Dendritic cell treated with granulocyte-macrophage colony-stimulating factor and Interleukin-4, amounts not matched to agents 40 ng/mL and 50 ng/mL, for 4 days (primary cell): ENCODE results near the gene MYL5.

ENCODE experiments used
- H3K27ac Mint-ChIP-seq: one replicate; pipeline ENCODE4 v1.8.0; 2022; ENCODE audit warnings: mild to moderate bottlenecking, mixed read lengths
- H3K27me3 Mint-ChIP-seq: one replicate; pipeline ENCODE4 v1.8.0; 2022; ENCODE audit warnings: mild to moderate bottlenecking, mixed read lengths
- H3K36me3 Mint-ChIP-seq: one replicate; pipeline ENCODE4 v1.8.0; 2022; ENCODE audit warnings: low read depth, mixed read lengths
- H3K4me1 Mint-ChIP-seq: one replicate; pipeline ENCODE4 v1.8.0; 2022; ENCODE audit warnings: low read depth, mixed read lengths
- H3K4me3 Mint-ChIP-seq: one replicate; pipeline ENCODE4 v1.8.0; 2022; ENCODE audit warnings: mild to moderate bottlenecking, moderate library complexity, mixed read lengths
- H3K9me3 Mint-ChIP-seq: one replicate; pipeline ENCODE4 v1.8.0; 2022; ENCODE audit warnings: mixed read lengths
- intact Hi-C: fragments of 100-400 bp; cut with micrococcal nuclease; formaldehyde crosslinking; loops from one replicate; pipeline ENCODE4 v1.15.0; 2022

Gene MYL5, protein sequence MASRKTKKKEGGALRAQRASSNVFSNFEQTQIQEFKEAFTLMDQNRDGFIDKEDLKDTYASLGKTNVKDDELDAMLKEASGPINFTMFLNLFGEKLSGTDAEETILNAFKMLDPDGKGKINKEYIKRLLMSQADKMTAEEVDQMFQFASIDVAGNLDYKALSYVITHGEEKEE

GRCh38 chr4:674172-675035 is at the start of gene MYL5, which contains the start of gene ATP5ME:
Gene MYL5 (plus strand): TSS chr4:674542. CDS start chr4:678027, 3,485 bp downstream.
Gene ATP5ME (minus strand): TSS chr4:674276. CDS start chr4:674247, 29 bp downstream.
- peaks cover 46% of the 10 kb centered on the region for H3K36me3 Mint-ChIP-seq
- H3K27ac Mint-ChIP-seq, result peak within 1 kb of the TSS; percentile 91
- intact Hi-C loops, result loop anchor here (5.0 kb wide), 1 partner anchor 552 kb away; the partner anchor contains the start of gene ZNF718
- no peaks in the 10 kb centered on the region for H3K27me3 Mint-ChIP-seq
- peak within 1 kb of the TSS; percentile 82 for H3K4me3 Mint-ChIP-seq
- H3K9me3 Mint-ChIP-seq, result no peaks in the 10 kb centered on the region
- H3K4me1 Mint-ChIP-seq, result peaks cover 44% of the 10 kb centered on the region

DNA sequence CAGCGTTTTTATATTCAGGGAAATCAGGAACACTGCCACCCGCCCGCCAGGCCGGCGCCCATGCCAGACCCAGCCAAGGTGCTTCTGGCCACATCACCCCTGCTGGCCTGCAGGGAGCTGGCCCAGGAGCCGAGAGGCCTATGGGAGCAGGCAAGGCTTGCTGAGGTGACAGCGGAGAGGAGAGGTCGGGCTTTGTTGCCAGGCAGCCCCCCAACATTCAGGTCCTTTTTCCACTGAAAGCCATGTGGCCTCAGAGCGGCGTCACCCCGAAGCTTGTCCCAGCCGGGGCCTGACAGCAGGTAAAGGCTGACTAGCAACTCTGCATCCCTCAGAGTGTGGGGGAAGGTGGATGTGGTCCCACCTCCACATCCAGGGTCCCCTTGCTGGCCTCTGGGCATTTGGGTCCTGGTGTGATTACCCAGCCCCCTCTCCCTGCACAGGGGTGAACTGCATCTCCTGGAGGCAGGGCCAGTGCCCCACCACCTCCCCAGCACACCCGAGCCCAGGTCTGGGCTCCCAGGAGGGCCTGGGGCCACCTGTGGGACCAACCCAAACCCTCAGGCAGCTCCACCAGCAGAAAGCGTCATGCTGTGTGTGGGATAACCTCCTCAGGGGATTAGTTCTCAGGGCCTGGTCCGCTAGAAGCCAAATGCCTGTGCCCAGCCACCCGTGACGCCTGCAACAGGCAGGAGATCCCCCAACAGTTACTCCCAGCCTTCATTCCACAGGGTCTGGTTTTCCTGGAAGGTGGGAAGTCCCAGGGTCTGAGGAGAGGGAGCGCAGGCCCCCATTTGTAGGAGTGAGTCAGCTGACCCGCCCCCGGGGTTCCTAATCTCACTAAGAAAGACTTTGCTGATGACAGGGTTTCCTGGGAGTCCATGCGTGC is 49.4 kb upstream of the MYL5 start, which contains the start of gene PDE6B:
Gene PDE6B, plus strand, starts transcription at position 869 of the 886 bp plus-strand sequence. CDS start 54 bp downstream, outside the sequence.
- Mint-ChIP-seq H3K4me1 (no peaks in the 10 kb centered on the region), H3K9me3 (no peaks in the 10 kb centered on the region), H3K36me3 (no peaks in the 10 kb centered on the region), H3K27me3 (peaks cover 4% of the 10 kb centered on the region), H3K4me3 (no peak within 1 kb of the TSS), H3K27ac (no peak within 1 kb of the TSS)
- intact Hi-C loops, result no loop called here

DNA sequence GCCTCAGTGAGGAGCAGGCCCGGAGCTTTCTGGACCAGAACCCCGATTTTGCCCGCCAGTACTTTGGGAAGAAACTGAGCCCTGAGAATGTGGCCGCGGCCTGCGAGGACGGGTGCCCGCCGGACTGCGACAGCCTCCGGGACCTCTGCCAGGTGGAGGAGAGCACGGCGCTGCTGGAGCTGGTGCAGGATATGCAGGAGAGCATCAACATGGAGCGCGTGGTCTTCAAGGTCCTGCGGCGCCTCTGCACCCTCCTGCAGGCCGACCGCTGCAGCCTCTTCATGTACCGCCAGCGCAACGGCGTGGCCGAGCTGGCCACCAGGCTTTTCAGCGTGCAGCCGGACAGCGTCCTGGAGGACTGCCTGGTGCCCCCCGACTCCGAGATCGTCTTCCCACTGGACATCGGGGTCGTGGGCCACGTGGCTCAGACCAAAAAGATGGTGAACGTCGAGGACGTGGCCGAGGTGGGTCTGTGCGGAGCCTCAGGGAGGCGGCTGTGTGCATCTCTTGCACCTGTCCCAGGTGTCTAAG is 48.6 kb upstream of the MYL5 start:
- no peaks in the 10 kb centered on the region for H3K36me3 Mint-ChIP-seq
- H3K4me1 Mint-ChIP-seq, result no peaks in the 10 kb centered on the region
- no peaks in the 10 kb centered on the region for H3K9me3 Mint-ChIP-seq
- H3K27ac Mint-ChIP-seq, result no peak overlapping the region
- H3K4me3 Mint-ChIP-seq, result no peak overlapping the region
- peaks cover 4% of the 10 kb centered on the region for H3K27me3 Mint-ChIP-seq
- intact Hi-C loops, result no loop called here

DNA sequence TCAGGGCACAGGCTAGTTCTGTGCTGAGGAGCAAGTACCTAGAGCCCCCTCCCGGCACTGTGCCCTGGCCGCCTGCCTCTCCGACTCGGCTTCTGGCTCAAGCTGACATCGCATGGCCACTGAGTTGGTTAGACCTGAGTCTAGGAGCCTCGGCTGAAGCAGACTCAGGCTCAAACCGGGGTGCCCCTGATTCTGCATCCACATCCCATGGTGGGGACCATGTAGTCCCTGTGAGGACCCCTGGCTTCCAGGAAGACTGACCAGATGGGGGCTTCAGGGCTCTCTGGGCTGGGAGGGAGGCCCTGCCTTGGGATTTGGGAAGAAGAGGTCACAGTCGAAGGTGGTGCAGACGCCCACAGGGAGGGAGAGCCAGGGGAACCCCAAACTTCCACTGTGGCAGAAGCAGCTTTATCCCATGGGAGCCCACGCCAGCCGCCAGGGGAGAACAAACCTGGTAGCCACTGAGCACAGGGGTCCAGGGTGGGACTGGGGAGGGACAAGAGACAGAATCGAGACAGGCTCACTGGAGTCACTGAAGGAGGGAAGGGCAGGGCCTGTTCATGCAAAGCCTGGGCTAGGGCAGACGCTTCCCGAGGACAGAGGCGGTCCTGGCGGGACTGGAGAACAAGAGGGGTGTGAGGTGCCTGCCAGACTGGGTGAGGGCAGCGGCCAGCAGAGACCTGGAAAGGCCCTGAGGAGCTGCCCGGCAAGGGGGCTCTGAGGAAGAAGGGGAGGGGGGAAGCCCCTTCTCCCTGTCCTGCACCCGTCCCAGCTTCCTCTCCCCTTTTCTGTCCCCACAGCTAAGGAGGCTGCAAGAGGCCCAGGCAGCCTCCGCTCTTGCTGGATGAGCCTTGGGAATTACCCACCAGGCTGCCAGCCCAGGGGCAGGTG is 47.9 kb upstream of the MYL5 start:
- H3K4me1 Mint-ChIP-seq, result no peaks in the 10 kb centered on the region
- H3K36me3 Mint-ChIP-seq, result no peaks in the 10 kb centered on the region
- peaks cover 4% of the 10 kb centered on the region for H3K27me3 Mint-ChIP-seq
- peaks cover 6% of the 10 kb centered on the region for H3K9me3 Mint-ChIP-seq
- intact Hi-C loops, result no loop called here
- H3K4me3 Mint-ChIP-seq, result no peak overlapping the region
- H3K27ac Mint-ChIP-seq, result no peak overlapping the region

GRCh38 chr4:627347-628125 is 46.8 kb upstream of the MYL5 start:
- peaks cover 4% of the 10 kb centered on the region for H3K27me3 Mint-ChIP-seq
- intact Hi-C loops, result no loop called here
- H3K4me1 Mint-ChIP-seq, result no peaks in the 10 kb centered on the region
- H3K36me3 Mint-ChIP-seq, result no peaks in the 10 kb centered on the region
- no peak overlapping the region for H3K4me3 Mint-ChIP-seq
- H3K27ac Mint-ChIP-seq, result no peak overlapping the region
- H3K9me3 Mint-ChIP-seq, result peaks cover 16% of the 10 kb centered on the region

DNA sequence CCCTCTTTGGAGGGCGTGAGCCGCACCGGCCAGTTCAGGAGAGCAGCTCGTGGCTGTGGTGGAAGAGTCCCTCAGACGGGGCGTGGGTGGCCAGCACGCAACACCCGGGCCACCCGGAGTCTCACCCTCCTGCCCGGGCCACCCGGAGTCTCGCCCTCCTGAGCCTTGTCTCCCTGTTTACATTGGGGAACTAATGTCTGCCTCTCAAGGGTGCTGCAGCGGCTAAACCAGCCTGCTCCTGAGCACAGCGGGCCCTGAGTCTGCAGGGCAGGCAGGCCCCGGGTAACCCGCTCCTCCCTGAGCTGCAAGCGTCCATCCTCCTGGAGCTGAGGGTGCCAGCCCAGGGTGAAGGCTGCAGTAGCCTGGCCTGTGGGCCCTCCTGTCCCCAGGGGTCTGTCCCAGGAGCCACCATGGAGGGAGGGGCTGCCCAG is 46.0 kb upstream of the MYL5 start:
- peaks cover 24% of the 10 kb centered on the region for H3K9me3 Mint-ChIP-seq
- H3K36me3 Mint-ChIP-seq, result no peaks in the 10 kb centered on the region

GRCh38 chr4:628821-629635 is 45.3 kb upstream of the MYL5 start:
- no peaks in the 10 kb centered on the region for H3K4me1 Mint-ChIP-seq
- H3K27ac Mint-ChIP-seq, result no peak overlapping the region
- no peak overlapping the region for H3K4me3 Mint-ChIP-seq
- intact Hi-C loops, result no loop called here
- H3K9me3 Mint-ChIP-seq, result peaks cover 29% of the 10 kb centered on the region
- H3K36me3 Mint-ChIP-seq, result no peaks in the 10 kb centered on the region
- H3K27me3 Mint-ChIP-seq, result peaks cover 4% of the 10 kb centered on the region

More for the DNA sequence above, 46.0 kb upstream of the MYL5 start:
- H3K27ac Mint-ChIP-seq, result no peak overlapping the region
- peaks cover 4% of the 10 kb centered on the region for H3K27me3 Mint-ChIP-seq
- intact Hi-C loops, result no loop called here
- H3K4me1 Mint-ChIP-seq, result no peaks in the 10 kb centered on the region
- no peak overlapping the region for H3K4me3 Mint-ChIP-seq

DNA sequence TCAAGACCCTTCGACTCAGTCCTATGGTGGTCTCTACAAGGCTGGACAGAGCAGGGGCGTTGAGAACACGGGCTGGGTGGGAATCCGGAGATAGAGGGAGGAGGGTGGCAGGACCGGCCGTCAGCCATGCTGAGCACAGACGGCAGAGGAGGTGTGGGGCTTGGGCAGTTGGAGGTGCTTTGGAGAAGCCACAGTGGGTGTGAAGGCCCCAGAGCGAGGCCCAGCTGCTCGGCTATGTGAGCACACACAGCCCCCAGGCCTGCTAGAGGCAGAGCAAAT is 44.8 kb upstream of the MYL5 start:
- Mint-ChIP-seq H3K36me3 (no peaks in the 10 kb centered on the region), H3K4me3 (no peak overlapping the region), H3K27ac (no peak overlapping the region), H3K9me3 (peaks cover 29% of the 10 kb centered on the region), H3K4me1 (no peaks in the 10 kb centered on the region), H3K27me3 (peaks cover 3% of the 10 kb centered on the region)
- intact Hi-C loops, result no loop called here

DNA sequence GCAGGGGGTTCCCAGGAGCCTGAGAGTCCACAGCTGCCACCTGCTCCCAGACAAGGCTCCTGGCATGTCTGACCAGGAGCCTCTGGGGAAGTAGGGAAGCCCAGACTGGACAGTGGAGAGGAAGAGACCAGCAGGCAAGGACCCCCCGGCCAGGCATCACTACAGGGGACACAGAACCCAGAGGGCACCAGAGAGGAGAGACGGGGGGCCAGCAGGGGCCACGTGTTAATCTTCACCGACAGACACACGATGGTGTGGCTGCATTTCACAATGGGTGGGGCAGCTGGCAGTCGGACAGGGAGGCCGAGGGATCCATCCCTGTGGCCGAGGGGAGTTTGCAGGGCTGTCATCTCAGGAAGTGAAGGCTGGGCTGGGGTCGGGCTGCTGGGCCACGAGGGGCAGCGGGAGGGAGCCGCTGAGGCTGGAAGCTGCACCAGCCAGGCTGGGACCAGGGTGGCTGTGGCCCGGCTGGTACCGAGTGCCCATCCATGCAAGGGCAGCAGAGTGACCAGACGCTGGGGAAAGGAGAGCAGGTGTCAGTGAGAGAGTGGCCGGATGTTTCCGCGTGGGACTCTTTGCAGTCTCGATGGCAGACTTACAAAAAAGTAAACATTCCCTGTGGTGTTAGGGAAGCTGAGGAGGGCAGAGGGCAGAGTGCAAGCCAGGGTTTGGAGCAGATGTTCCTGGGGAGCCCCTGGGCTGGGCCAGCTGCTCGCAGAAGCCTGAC is 44.3 kb upstream of the MYL5 start:
- H3K4me3 Mint-ChIP-seq, result no peak overlapping the region
- peaks cover 3% of the 10 kb centered on the region for H3K27me3 Mint-ChIP-seq
- peaks cover 29% of the 10 kb centered on the region for H3K9me3 Mint-ChIP-seq
- no peaks in the 10 kb centered on the region for H3K4me1 Mint-ChIP-seq
- intact Hi-C loops, result no loop called here
- no peaks in the 10 kb centered on the region for H3K36me3 Mint-ChIP-seq
- H3K27ac Mint-ChIP-seq, result no peak overlapping the region

GRCh38 chr4:630656-631055 is 43.7 kb upstream of the MYL5 start:
- Mint-ChIP-seq H3K27ac (no peak overlapping the region), H3K36me3 (no peaks in the 10 kb centered on the region), H3K4me1 (no peaks in the 10 kb centered on the region), H3K27me3 (peaks cover 3% of the 10 kb centered on the region), H3K4me3 (no peak overlapping the region), H3K9me3 (peaks cover 29% of the 10 kb centered on the region)
- intact Hi-C loops, result no loop called here

DNA sequence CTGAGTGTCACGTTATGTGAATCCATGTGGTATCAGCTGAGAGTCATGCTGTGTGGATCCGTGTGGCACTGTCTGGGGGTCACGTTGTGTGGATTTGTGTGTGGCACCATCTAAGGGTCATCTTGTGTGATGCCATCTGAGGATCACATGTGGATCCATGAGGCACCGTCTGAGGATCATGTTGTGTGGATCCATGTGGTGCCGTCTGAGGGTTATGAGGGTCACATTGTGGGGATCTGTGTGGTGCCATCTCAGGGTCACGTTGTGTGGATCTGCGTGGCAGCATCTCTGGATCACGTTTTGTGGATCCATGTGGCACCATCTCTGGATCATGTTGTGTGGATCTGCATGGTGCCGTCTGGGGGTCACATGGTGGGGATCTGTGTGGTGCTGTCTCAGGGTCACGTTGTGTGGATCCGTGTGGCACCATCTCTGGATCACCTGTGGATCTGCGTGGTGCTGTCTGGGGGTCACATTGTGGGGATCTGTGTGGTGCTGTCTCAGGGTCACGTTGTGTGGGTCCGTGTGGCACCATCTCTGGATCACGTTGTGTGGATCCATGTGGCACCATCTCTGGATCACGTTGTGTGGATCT is 42.0 kb upstream of the MYL5 start:
- intact Hi-C loops, result no loop called here
- Mint-ChIP-seq H3K27ac (no peak overlapping the region), H3K36me3 (no peaks in the 10 kb centered on the region), H3K27me3 (peaks cover 5% of the 10 kb centered on the region), H3K4me1 (no peaks in the 10 kb centered on the region), H3K4me3 (no peak overlapping the region), H3K9me3 (peaks cover 29% of the 10 kb centered on the region)
